ENCODE results near the gene TLE4. TPM values are rescaled to one million over a fixed set of nuclear protein-coding genes. Genes with fewer than 3 reads are reported as not detected.
"Not testable (repeated sequence)": the region's sequence is repeated elsewhere in the genome, so short reads cannot be mapped to it uniquely, and the experiment has no call there.

Gene TLE4
- polyA plus RNA-seq, 12 donors = 13.9 to 39.6 (median 19.6) TPM; not detected in 1

DNA sequence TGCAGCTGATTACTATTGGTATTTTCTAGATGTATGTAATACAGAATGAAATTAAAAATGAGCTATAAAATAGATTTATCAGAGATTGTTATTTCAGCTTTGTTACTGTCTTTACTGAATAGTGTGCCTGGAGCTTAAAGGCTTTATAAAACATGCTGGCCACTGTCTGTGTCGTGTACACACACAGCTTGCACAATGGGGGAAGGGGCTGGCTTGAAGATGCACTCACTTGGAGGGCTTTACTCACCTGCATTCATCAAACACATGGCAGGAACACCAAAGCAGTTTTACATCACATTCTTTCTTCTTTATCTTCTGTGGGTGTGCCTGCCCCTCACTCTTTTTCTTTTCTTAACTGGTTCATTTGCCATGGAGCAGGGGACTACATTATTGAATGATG is 60.9 kb downstream of the TLE4 start:
- no peak for DNase-seq

DNA sequence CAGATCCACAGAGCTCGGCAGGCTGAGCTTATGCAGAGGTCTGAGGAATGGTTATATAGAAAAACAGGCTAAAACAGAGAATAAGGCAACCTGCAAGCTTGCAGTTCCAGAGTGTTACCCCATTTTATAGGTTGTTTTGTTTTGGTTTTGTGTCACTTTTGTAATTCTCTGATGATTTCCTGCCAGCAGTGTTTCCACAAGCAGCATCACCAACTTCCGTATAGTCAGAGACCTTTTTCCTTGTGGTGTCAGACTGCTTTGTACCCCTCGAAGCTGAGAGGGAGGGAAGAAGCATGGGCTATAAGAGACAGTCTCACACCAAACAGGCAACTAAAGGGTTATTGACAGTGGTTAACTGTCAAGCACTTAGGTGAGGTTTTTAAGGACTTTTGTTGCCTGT is 61.8 kb downstream of the TLE4 start:
- no peak for DNase-seq

DNA sequence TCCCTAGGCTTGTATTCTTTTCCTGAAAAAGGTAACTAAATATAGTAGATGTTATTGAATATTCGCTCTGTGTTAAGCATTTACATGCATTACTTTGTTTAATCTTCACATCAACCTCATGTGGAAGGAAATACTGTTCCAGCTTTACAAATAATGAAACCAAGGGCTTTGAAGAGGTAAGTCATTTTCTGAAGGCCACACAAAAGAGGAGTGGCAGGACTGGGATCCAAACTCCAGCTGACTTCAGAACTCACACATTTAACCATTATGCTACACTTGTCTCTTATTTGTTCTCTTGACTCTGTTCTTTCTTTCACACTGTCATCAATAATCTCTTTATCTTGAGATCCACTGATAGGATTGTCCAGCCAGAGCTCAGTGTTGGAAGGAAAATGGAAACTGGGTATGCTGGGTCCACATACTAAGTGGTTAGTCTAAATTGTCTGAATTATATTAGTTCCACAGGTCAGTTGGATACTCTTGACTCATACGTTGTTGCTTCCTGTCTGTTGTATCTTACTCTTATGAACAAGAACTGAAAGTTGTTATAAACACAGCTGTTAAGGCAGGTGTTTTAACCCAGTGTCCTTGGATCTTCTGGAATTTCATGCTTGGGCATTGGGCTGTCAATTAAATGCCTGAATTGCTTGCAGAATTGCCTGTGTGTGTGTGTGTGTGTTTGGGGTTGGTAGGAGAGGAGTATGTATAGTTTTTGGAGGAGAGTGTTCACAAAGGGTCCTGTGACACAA is 65.6 kb downstream of the TLE4 start:
- no peak for DNase-seq

DNA sequence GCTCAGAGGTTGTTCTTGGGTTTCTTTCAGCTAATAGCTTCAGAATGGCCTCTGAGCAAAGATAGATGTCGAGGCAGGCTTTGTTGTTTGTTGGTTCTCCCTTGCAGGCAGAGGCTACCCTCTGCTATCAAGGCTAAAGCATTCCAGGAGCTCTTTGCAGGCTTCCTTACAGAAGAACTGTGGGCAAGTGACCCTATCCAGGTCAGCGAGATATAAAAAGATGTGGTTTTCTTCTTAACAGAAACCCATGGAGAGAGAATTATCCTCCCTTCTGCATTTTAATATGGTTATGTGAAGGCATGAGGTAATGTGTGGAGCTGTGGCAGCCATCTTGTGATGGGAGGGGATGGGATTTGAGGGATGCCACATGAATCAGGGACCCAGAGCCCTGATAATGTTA is 67.0 kb downstream of the TLE4 start:
- no peak for DNase-seq

DNA sequence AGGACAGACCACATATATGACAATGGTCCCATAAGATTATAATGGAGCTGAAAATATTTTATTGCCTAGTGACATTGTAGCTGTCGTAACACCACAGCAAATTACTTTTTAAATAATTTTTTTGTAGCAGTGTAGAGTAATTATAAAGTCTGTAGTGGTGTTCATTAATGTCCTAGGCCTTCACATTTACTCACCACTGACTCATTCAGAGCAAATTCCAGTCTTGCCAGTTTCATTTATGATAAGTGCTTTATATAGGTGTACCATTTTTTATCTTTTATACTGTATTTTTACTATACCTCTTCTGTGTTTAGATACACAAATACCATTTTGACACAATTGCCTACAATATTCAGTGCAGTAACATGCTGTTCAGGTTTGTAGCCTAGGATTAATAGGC is 67.6 kb downstream of the TLE4 start:
- DNase-seq = no peak

DNA sequence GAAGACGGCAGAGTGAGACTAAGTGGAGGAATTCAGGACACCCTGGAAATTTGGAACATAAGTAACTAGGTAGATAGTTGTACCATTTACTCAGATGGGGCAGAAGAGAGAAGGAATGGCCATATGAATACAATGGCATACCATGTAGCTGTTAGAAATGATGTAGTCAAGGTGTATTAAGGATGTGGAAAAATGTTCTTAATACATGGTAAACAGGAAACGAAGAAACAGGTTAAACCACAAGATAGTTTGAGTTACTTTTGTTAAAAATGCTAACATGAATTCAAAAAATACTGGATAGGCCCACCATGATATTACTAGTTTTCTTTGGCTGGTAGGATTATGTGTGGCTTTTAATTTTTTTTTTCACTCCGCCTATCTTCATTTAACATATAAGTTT is 68.3 kb downstream of the TLE4 start:
- DNase-seq = not testable (repeated sequence)

DNA sequence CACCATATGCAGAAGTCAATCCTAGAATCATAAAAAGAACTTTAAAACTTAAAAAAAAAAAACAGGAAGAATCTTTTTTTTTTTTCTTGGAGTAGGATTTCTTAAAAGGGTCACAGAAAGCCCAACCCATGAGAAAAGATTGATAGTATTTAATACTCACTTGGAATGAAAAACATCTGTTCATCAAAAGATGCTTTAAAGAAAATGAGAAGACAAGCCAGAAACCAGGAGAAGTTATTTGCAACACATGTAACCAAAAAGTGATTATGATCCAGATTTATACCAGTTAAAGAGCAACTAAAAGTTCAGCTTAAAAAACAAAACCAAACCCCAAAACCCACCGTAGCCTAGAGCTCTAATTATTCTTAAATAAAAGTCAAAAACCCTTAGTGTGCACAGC is 69.3 kb downstream of the TLE4 start:
- no peak for DNase-seq

DNA sequence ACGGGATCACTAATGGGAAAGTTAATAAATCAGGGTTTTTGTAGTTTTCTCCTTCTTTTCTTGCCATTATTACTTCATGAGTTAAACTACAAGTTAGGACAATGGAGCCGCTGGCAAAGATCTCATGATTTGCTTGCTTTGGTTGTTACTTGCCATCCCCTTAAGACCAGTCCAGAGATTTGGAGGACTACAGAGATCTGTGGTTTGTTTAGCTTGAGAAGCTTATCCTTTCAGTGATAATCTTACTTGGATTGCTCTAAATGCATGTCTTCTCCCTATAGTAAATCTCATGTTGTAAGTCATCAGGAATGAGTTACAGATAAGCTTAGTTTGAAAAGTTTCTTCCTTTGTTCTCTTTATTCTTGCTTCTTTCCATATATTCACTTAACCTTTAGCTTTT is 70.9 kb downstream of the TLE4 start:
- no peak for DNase-seq

DNA sequence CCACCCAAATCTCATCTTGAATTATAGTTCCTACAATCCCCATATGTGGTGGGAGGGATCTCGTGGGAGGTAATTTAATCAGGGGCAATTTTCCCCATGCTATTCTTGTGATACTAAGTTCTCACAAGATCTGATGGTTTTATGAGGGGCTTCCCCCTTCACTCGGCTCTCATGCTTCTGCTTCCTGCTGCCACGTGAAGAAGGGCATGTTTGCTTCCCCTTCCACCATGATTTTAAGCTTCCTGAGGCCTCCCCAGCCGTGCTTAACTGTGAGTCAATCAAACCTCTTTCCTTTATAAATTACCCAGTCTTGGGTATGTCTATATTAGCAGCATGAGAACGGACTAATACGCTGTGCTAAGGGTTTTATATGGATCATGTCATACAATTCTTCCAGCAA is 72.3 kb downstream of the TLE4 start:
- DNase-seq = no peak

DNA sequence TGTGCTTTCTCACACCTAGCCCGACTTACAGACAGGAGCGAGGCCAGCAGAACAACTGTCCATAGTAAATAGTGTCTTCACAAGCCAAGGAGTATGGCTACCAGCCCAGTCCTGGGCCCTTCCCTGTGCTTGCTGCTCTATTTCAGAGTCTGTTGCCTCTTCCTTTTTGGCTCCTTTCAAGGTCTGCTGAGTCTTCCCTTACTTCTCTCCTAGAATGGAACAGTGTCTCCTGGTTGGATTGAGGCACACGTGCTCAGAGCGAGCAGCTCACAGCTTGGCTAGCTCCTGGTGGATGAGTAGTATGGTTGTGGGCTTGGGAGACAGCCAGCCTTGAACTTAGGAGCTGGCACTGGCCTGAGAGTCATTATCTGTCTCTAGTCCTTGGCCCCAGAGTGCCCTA is 72.8 kb downstream of the TLE4 start:
- no peak for DNase-seq

DNA sequence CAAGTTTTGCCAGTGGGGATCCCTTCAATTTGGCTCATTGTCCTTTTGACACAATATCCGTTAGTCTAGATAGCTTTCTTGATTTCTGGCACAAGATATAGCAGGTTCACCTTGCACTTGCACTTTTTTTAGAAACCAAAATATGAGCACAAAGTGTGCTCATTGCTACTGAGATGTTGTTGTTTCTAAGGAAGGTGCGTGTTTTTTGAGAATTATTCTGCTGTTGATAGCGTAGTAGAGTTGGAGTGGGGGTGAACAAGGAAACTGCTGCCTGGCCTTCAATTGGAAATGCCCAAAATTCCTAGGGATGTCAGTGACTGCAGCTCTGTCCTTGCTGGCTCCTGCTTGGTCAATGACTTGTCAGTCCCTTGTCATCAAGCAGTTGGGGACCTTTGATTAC is 73.3 kb downstream of the TLE4 start:
- no peak for DNase-seq

DNA sequence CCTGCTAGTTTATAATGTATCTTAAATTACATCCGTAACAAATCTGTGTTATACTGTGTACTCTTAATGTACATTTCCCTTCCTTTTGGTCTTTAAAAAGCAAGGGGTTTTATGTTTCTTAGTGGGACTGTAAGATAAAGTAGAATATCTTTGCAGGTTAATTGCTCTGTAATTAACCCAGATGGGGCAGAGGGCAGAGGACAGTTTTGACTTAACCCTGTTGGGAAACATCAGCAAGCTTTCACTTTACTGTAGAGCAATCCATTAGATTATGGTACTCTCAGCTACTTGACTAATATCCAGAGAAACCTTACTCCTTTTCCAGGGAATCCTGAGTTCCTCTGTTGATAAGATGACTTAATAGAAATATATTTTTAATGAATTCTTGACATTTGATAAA is 74.3 kb downstream of the TLE4 start:
- DNase-seq = no peak

DNA sequence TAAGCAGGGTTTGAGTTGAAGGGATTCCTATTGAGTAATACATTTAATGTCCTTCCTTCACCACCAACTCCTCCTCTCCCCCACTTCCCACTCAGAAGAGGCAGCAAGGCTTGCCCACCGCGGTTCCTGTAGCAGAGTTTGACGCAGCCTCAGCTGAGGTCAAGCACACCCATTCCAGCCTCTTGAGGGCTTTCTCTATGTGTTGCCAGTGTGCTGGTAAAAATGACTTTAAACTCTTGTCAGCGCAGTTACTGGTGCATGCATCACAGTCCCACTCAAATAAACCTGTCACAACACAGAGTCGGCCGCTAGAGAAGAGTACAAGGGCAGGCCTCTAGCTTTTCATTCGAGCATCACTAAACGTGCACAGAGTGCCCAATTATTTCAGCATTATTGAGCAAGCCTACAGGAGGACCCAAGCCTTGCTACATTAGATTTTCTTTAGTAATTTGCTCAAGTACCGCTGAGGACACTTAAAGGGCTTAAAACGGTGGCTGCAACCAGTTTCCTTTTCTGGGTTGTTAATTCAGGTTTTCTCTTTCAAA is 79.6 kb downstream of the TLE4 start:
- DNase-seq = no peak

DNA sequence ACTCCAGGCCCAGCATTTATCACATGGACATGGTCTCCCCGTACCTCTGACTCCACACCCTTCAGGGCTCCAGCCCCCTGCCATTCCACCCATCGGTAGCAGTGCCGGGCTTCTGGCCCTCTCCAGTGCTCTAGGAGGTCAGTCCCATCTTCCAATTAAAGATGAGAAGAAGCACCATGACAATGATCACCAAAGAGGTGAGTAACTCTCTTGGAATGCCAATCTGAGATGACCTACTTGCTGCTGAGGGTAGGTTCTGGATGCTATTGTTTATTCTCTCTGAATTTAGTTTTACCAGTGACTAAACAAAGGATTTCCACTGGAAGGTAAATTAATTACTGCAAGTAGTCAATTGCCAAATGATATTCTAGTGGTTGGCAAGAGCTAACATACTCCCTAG is 80.8 kb downstream of the TLE4 start:
- DNase-seq = no peak

DNA sequence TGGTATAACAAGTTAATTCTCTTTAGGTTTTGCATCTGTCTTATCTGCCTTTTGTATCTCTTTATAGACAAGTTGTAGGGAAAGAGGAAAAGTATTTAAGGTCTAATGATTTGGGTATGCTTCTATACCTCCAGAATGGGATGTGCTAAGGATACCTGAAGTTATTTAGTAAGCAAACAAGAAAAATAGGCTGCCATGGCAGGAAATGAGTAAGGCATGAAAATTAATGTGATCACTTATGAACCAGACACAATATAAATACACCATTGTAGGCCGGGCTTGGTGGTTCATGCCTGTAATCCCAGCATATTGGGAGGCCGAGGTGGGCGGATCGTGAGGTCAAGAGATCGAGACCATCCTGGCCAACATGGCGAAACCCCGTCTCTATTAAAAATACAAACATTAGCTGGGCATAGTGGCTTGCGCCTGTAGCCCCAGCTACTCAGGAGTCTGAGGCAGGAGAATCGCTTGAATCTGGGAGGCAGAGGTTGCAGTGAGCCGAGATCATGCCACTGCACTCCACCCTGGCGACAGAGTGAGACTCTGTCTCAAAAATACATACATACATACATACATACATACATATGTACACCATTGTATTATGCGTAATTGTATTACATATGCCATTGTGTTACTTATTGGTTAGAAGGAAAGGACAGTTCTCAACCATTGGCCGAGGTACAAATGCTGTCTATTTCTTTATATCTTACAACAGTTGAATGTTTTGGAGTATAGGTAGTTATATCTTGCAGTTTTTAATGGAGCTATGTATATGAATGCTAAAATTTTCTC is 83.0 kb downstream of the TLE4 start:
- DNase-seq = not testable (repeated sequence)

DNA sequence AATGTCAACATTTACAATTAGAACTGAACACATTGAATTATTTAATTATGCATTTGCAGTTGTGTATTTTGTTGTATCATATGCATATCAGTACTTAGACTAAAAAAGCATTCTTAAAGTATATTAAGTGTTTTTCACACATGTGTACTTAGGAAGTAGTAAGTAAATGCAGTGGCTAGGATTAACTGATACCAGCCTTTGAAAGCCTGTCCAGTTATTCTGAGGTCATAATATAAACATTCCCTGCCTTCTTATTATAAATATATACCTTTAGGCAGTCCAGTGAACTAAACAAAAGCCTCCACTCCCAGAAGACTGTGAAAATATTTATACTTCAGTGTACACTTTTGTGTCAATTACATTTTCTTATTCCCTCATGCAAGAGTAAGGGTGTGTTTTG is 83.8 kb downstream of the TLE4 start:
- no peak for DNase-seq

DNA sequence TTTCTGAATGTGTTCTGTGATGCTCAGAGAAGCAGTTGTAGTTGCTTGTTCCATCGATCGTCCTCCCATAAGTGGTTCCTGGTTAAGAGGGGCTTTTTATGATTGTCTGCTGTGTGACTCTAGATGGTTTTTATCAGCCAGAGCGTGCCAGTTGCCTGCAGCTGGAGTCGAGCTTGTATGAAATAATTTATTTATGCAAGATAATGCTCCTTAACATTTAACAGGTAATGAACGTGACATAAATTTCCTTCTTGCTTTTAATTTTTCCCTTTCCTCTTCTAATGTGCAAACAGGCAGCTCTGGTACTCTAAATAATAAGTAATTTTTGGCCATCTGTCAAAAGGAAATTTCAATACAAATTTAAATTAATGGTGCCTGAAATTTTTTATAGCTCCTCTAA is 84.4 kb downstream of the TLE4 start:
- no peak for DNase-seq

DNA sequence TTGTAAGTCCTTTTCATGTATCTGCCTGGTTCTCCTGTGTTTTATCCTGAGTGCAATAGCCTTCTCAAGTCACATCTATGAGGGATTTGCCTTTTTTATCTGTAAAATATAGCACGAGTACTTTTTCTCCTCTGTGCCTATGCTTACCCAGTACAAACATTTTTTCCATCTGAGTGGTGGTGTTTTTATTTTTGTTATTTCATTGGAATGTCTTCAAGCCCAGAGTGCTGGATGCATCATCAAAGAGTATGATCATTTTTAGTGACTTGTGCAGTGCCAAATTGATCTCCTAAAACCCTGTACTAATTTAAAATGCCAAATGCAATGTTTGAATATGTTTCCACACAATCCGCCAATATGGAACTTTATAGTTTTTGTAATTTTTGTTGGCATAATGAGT is 86.1 kb downstream of the TLE4 start:
- no peak for DNase-seq

DNA sequence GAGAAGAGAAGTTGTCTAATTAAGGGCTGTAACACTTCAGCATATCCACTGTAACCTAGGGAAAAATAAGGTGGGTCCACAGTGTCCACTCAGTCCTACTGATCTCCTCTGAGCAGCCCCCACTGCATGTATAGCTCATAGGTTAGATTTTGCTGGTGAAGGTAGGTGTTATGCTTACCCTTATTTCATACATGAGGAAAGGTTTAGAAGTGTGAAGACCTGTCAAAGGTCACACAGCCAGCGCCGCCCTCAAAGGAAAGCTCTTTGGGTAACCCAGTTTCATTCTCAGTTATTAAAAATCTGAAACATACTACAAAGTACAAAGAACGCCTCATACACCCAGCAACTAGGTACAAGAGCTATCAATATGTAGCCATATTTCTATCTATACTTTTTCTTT is 87.2 kb downstream of the TLE4 start:
- DNase-seq = no peak

DNA sequence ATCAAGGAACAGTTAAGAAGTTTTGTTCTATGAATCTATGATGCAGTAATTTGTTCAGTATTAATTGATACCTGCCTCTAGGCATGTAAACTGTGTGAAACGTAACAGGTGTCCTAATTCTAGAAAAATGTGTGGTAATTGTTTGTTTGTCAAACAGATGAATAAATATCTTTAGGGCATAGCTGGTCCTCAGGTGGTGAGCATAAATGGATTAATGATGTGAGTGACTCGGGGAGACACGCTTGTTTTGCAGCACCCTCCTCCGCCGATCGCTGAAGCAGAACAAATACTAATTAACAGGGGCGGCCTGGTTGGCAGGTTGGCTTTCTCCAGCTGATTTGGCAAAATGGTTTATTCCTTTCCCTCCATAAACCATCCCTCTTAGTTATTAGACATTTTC is 88.8 kb downstream of the TLE4 start:
- no peak for DNase-seq

DNA sequence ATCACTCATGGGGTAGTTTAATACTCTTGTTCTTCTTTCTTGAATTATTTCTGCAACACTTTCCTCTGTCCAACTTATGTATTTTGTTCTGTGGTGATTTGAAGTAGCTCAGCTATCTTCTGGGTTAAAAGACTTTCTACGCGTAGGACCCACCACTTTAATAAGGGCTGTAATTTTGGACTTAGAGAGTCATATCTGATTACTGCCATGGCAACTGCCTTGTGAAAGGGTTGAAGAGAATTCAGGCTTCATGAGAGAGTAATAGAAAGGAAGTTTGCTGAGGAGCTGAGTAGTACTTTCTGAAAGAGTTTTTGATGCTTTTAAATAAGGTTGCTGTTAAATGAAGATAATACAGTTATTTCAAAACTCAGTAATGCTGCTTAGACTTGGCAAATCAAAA is 89.5 kb downstream of the TLE4 start:
- DNase-seq = no peak

DNA sequence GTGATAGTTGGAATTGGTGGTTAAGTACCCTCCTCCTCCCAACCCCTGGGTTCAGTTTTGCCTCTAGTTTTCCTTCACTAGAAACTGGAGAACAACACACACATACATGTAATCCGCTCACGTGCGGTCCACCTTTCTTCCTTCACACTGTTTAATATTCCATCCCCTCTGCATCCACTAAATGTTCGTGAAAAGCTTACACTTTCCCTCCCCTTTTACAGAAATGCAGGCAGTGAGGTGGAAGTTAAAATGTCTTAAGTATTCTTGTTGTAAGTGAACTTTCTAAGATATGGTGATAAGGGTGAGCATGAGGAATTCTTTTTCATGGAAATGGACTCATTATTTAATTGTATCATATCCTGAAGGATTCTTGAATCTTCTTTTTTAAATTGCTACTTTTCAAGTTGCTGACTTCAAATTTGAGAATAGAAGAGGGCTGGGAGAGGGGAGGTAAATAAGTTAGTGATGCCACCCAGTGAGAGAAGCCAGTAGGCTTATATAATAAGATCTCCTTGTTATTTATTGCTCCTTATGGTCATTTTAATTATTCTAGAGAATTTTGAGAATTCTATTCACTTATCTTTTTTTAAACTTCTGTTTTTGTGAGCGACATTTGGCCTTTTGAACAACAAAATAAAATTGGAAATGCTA is 90.2 kb downstream of the TLE4 start:
- no peak for DNase-seq

DNA sequence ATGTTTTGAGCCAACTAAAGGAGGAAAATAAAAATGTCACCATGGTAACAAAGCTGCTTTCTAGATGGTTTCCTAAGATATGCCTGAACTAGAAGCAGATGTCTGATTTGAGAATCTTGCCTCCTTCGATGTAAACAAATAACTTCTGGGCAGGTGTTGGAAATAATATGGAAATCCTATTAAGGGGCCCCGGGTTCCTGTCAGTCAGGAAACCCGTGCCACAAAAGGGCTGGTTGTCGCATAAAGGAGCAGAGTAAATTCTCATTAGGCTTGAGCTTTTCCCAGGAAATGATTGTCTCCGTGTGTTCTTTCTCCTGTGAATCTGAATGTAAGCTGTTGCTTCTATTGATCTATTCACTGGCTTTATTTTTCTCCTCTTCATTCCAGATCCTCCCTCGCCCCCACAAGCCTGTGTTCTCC is 90.8 kb downstream of the TLE4 start:
- peak; percentile 66 for DNase-seq

All from muscle of arm (tissue), 12 donors.